GM13976 (cell line): ENCODE results near the gene USH1G.

Source experiments
- DNase-seq: peaks from one replicate; pipeline ENCODE4 v3.0.0; 2012; ENCODE audit warnings: low spot score
- in situ Hi-C: fragments of 300-500 bp; cut with MboI; formaldehyde crosslinking; loops from one replicate; pipeline ENCODE4 v1.12.0; 2022; ENCODE audit warnings: low sequenced_read_pairs, mixed read lengths, inconsistent platforms; ENCODE audit not compliant: unreplicated experiment
- TF ChIP-seq, protein P1 (sequence below): IDR thresholded peaks from 2 replicates; pipeline ENCODE4 v1.5.1; 2012; ENCODE audit warnings: borderline replicate concordance, mild to moderate bottlenecking; ENCODE audit not compliant: insufficient read depth; ENCODE audit errors: extremely low read depth, missing control alignments, control extremely low read depth

USH1G gene

DNA sequence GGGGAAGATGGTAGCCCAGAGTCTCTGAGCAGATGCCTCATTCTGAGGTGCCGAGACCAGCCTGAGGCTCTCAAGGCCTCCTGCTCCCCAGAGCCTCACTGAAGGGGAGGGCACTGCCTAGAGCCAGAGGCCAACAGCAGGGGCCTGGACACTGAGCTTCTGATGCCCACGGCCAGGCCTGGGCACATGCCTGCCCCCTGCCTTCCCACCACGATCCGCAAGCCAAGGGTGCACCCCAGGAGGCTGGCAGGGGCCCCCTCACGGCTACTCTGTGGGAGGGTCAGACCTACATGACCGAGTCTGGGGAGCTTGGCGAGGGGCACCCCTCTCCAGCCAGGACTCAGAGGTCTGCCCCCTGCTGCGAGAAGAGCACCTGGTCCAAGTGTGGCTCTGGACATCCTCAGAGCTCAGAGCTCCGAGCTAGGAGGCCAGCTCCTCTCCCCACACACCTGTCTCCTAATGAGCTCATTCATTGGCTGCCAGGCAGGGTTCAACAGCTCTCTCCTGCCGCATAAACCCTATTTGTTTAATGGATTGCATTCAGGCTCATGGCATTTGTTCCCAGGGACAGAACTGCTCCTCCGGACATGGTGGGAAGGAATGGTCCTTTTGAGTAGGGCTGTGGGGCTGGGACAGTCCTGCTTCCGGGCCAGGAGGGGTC is 26.5 kb upstream of the USH1G start:
- TF ChIP-seq, protein P1, sequence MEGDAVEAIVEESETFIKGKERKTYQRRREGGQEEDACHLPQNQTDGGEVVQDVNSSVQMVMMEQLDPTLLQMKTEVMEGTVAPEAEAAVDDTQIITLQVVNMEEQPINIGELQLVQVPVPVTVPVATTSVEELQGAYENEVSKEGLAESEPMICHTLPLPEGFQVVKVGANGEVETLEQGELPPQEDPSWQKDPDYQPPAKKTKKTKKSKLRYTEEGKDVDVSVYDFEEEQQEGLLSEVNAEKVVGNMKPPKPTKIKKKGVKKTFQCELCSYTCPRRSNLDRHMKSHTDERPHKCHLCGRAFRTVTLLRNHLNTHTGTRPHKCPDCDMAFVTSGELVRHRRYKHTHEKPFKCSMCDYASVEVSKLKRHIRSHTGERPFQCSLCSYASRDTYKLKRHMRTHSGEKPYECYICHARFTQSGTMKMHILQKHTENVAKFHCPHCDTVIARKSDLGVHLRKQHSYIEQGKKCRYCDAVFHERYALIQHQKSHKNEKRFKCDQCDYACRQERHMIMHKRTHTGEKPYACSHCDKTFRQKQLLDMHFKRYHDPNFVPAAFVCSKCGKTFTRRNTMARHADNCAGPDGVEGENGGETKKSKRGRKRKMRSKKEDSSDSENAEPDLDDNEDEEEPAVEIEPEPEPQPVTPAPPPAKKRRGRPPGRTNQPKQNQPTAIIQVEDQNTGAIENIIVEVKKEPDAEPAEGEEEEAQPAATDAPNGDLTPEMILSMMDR = no peak
- in situ Hi-C loops = no loop called here
- no peak for DNase-seq

DNA sequence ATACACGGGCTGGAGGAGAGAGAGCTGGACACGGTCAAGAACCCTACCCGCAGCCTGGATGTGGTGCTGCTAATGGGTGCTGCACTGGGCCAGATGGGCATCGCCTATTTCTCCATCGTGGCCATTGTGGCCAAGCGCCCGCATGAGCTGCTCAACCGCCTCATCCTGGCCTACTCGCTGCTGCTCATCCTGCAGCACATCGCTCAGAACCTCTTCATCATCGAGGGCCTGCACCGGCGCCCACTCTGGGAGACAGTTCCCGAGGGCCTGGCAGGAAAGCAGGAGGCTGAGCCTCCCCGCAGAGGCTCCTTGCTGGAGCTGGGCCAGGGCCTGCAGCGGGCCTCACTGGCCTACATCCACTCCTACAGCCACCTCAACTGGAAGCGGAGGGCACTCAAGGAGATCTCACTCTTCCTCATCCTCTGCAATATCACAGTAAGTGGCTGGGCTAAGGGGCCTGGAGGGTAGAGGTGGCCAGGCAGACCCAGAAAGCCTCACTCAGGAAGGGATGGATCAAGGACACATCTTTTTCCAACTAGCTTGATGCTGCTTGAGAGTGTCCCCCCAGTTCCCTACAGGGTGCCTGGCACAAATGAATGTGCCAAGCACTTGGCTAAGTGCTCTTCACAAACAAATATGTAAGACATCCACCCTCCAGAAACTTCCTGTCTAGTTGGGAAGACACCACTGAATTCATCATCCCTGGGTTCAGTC is 24.1 kb upstream of the USH1G start:
- in situ Hi-C loops = no loop called here
- DNase-seq = no peak
- TF ChIP-seq, protein P1 = no peak

DNA sequence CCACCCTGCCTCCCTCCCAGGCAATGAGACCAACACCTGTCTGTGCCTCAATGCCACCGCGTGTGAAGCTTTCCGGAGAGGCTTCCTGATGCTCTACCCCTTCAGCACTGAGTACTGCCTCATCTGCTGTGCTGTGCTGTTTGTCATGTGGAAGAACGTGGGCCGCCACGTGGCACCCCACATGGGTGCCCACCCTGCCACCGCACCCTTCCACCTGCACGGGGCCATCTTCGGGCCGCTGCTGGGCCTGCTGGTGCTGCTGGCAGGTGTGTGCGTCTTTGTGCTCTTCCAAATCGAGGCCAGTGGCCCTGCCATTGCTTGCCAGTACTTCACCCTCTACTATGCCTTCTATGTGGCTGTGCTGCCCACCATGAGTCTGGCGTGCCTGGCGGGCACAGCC is 23.6 kb upstream of the USH1G start:
- in situ Hi-C loops = no loop called here
- TF ChIP-seq, protein P1 = no peak
- no peak for DNase-seq

DNA sequence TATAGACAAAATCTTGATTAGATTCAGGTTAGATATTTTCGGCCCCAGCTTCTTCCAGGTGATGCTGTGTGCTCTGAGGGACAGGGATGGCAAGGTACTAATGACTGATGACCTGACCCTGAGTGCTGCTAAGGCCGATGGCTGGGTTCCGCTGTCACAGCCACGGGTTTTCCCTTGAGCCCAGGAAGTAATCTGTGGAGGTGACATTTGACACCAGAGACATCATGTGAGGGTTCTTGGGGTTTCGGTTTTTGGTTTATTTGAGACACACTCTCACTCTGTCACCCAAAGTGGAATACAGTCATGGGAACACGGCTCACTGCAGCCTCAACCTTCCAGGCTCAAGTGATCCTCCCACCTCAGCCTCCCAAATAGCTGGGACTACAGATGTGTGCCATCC is 22.5 kb upstream of the USH1G start:
- peak; percentile 85 for DNase-seq
- TF ChIP-seq, protein P1 = no peak
- in situ Hi-C loops = no loop called here

DNA sequence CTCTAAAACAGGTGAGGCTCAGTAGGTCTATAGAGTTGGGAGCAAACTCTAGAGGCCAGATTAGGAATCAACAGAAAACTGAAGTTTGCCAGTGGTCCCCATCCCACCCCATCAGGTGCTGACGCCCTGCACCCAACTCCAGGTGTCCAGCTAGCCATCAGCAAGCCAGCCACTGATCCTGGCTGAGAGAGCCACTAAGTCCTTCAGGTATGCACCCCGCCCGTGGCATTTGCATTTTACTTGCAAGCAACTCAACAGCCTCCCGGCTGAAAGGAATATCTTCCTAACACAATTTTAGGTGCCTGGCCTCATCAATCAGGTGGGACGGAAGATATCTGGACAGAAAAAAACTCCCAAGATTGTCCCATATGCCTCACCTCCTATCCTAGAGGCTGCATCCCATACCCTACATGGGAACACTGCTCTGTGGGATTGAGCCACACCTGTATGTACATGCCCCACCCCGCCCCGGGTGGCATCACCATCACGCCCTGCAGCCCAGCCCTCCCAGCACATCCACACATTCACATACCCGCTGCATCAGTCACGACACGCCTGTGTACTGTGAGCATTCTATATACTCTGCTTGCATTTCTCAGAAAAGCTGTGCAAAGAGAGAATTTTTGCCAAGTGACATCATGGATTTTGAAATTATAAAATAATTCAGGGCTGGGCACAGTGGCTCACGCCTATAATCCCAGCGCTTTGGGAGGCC is 20.9 kb upstream of the USH1G start:
- TF ChIP-seq, protein P1 = no peak
- no peak for DNase-seq
- in situ Hi-C loops = no loop called here

DNA sequence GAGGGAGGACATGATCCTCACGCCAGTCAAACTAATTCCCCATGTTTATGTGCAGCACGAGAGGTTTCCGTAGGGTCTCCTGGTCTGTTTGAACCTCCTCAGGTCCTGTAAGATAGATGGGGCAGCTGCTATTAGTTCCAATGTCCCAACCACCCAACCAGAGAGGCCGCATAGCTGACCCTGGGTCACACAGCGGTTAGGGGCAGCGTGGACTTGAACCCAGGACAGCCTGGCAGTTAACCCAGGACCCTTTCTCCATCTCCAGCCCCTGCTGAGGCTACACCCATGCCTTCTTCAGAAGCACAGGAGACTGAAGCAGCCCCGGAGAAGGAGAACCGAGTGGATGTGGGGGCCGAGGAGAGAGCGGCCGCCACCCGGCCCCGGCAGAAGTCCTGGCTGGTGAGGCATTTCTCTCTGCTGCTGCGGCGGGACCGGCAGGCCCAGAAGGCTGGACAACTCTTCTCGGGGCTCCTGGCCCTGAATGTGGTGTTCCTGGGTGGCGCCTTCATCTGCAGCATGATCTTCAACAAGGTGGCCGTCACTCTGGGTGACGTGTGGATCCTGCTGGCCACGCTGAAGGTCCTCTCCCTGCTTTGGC is 18.2 kb upstream of the USH1G start:
- DNase-seq = no peak
- in situ Hi-C loops = no loop called here
- TF ChIP-seq, protein P1 = no peak
